K562 (cell line): ENCODE measurements around the gene SORT1.

Experiments used
- EZH2 ChIP-seq: IDR thresholded peaks from 2 replicates; pipeline ENCODE4 v1.6.1; 2012; ENCODE audit warnings: low read depth, mild to moderate bottlenecking, inconsistent platforms, low read length, borderline replicate concordance
- HCFC1 ChIP-seq: IDR thresholded peaks from 2 replicates; pipeline ENCODE4 v1.6.1; 2012; ENCODE audit warnings: low read depth, low read length, improper control_type of control experiment
- MTA1 ChIP-seq: fragments of 450-650 bp; IDR thresholded peaks from 2 replicates; pipeline ENCODE4 v1.6.1; 2017; ENCODE audit warnings: borderline replicate concordance
- TCF3 ChIP-seq: sonication (generic); formaldehyde crosslinking; IDR thresholded peaks from 2 replicates; pipeline ENCODE4 v1.4.0; 2020; ENCODE audit warnings: mild to moderate bottlenecking, missing genetic modification reagents

DNA sequence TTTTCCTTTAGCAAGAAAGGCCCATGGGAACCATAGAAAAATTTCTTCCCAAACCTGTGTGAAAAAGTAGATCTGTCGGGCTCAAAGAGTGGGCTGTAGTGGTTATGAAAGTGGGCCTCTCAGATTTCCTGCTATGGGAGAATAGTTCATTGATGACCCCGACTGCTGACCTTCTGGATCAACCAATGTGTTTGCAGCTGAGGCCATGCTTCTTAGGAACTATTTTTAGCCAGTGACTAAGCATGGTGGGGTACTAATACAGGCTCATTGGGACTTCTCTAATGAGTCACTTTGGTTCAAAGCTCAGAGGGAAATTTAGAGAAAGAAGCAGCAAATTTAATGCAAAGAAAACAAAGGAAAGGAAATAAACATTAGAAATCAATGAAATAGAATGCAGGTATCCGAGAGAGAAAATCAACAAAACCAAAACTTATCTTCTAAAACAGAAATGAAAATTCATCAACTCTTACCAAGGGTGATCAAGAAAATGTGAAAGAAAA lies 41.1 kb upstream of the SORT1 start:
- no peak for TF ChIP-seq EZH2
- TF ChIP-seq TCF3 (CRISPR knock-in tag), result no peak
- no peak for TF ChIP-seq MTA1
- no peak for TF ChIP-seq HCFC1
